Thoracic aorta (tissue), 2 donors: ENCODE measurements around the gene CACNA1E. TPM values are rescaled to one million over a fixed set of nuclear protein-coding genes. Genes with fewer than 3 reads are reported as not detected.

Experiments used
- ATAC-seq: fragments of 150-250 bp; one replicate; pipeline ENCODE4 v1.8.0; 2017; ENCODE audit warnings: low read depth; ENCODE audit not compliant: insufficient number of reproducible peaks, low FRiP score
- DNase-seq: peaks from one replicate; pipeline ENCODE4 v3.0.0-alpha.2; 2020; ENCODE audit warnings: low spot score
- H3K27ac ChIP-seq, 2 donors: fragments of 200-600 bp; sonication (generic); 1 replicate in 1 of 2; 2 replicates in 1 of 2; pipeline ENCODE4 v1.5.1; 2016; ENCODE audit warnings: mild to moderate bottlenecking in 2 of 2, moderate library complexity in 2 of 2
- H3K27me3 ChIP-seq: fragments of 200-600 bp; sonication (generic); replicated peaks from 2 replicates; pipeline ENCODE4 v1.6.0; 2016; ENCODE audit warnings: mild to moderate bottlenecking; ENCODE audit not compliant: insufficient read depth
- H3K36me3 ChIP-seq: fragments of 200-600 bp; sonication (generic); one replicate; pipeline ENCODE4 v1.5.1; 2016
- H3K4me1 ChIP-seq, 2 donors: fragments of 200-600 bp; sonication (generic); 1 replicate in 1 of 2; 2 replicates in 1 of 2; pipeline versions ENCODE4 v1.5.1 to v1.6.0; 2016; ENCODE audit warnings: low read depth in 2 of 2, mild to moderate bottlenecking in 1 of 2; ENCODE audit not compliant: control insufficient read depth in 1 of 2
- H3K4me3 ChIP-seq: fragments of 200-600 bp; sonication (generic); 2 replicates; pipeline ENCODE4 v1.5.1; 2016; ENCODE audit warnings: mild to moderate bottlenecking
- H3K9me3 ChIP-seq: fragments of 200-600 bp; sonication (generic); 2 replicates; pipeline ENCODE4 v1.5.1; 2016
- total RNA-seq, 2 donors: library from RNA; depleted of rRNA; stranded (reverse); fragments of >200 nt; gene quantifications; one replicate each; pipeline versions ENCODE4 v1.1.0 to v1.2.3, GENCODE V29; 2016
- TF ChIP-seq, protein P1 (sequence below): fragments of 200-600 bp; sonication (generic); IDR thresholded peaks from one replicate; pipeline ENCODE4 v1.5.1; 2019; ENCODE audit warnings: antibody characterized with exemption

CACNA1E gene
- total RNA-seq, 2 donors from 2014 or later: not detected

DNA sequence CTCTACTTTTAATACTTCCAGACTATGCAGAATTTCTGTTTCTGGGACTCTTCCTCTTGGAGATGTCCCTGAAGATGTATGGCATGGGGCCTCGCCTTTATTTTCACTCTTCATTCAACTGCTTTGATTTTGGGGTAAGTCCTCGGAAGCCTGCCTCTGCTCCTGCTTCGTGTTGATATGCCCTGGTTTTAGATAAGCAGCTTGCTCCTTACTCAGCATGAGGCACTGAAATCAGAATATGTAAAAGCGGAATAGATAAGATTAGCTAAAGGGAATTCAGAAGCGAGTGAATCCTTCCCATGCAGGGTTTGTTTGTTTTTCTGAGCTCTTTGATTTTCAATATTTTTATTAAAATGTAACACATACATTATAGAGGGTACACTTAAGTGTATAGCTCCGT lies 234.7 kb downstream of the CACNA1E start:
- Histone ChIP-seq H3K9me3 (no peaks in the 10 kb centered on the region), H3K36me3 (no peaks in the 10 kb centered on the region), H3K27me3 (no peaks in the 10 kb centered on the region), H3K4me3 (no peak overlapping the region), H3K27ac (no peak overlapping the region), H3K4me1 (no peaks in the 10 kb centered on the region)
- ATAC-seq: no peak
- TF ChIP-seq, protein P1, sequence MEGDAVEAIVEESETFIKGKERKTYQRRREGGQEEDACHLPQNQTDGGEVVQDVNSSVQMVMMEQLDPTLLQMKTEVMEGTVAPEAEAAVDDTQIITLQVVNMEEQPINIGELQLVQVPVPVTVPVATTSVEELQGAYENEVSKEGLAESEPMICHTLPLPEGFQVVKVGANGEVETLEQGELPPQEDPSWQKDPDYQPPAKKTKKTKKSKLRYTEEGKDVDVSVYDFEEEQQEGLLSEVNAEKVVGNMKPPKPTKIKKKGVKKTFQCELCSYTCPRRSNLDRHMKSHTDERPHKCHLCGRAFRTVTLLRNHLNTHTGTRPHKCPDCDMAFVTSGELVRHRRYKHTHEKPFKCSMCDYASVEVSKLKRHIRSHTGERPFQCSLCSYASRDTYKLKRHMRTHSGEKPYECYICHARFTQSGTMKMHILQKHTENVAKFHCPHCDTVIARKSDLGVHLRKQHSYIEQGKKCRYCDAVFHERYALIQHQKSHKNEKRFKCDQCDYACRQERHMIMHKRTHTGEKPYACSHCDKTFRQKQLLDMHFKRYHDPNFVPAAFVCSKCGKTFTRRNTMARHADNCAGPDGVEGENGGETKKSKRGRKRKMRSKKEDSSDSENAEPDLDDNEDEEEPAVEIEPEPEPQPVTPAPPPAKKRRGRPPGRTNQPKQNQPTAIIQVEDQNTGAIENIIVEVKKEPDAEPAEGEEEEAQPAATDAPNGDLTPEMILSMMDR: no peak
- DNase-seq: no peak

DNA sequence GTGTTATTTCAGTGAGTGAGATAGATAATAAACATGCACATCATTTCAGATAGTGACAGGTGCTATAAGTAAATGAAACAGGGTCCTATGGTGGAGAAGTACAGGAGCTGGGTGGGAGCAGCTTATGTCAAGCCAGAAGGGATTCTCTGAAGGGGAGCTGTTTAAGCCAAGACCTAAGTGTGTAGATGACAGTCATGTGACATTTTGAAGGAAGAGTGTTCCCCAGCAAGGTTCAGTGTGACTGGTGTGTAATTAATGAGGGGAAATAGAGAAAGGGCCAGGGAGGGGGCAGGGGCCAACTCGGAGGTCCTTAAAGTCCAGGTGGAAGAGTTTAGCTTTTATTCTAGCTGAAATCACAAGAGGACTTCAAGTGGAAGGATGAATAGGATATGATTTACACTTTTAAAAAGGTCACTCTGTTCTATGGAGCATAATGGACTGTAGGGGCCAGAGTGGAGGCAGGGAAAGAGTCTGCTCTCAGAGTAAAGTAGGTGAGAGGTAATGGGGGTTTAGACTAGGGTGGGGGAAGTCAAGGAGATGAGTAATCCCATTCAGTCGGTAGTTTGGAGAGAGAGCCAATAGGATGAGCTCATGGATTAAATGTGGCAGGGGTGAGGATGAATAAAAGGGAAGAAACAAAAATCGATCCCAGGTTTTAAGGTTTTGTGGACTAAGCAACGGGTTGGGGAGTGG lies 243.1 kb downstream of the CACNA1E start:
- no peak overlapping the region for H3K27ac ChIP-seq
- H3K36me3 ChIP-seq: no peaks in the 10 kb centered on the region
- no peaks in the 10 kb centered on the region for H3K27me3 ChIP-seq
- H3K9me3 ChIP-seq: no peaks in the 10 kb centered on the region
- no peaks in the 10 kb centered on the region for H3K4me1 ChIP-seq
- ATAC-seq (no peak), DNase-seq (no peak)
- TF ChIP-seq, protein P1: no peak
- no peak overlapping the region for H3K4me3 ChIP-seq

DNA sequence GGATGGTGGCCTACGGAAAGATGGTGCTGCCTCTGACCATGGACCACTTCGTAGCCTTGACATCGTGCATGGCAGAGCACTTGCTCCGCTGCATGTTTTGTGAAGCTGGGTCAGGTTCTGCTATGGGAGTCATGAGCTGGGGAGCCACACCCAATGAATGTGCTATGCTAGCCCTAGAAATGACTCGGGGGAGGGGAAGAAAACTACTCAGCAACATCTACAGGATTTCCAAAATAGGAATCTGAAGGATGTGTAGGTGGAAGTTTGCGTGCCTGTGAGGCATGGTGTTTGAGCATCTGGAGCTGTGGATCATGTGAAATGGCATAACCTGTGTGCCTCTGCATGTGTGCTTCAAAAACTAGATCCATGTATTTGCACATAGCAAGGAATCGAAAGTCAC lies 247.3 kb downstream of the CACNA1E start:
- TF ChIP-seq, protein P1: no peak

DNA sequence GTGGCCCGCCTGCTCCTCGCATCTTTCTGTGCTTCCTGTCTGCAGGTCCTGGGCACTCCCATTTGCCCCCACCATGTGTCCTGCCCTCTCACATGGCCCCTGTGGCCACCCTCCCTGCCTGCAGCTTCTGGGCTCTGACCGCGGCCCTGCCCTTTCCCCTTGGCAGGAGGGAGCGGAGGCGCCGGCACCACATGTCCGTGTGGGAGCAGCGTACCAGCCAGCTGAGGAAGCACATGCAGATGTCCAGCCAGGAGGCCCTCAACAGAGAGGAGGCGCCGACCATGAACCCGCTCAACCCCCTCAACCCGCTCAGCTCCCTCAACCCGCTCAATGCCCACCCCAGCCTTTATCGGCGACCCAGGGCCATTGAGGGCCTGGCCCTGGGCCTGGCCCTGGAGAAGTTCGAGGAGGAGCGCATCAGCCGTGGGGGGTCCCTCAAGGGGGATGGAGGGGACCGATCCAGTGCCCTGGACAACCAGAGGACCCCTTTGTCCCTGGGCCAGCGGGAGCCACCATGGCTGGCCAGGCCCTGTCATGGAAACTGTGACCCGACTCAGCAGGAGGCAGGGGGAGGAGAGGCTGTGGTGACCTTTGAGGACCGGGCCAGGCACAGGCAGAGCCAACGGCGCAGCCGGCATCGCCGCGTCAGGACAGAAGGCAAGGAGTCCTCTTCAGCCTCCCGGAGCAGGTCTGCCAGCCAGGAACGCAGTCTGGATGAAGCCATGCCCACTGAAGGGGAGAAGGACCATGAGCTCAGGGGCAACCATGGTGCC lies 249.1 kb downstream of the CACNA1E start:
- H3K27me3 ChIP-seq: no peaks in the 10 kb centered on the region
- ATAC-seq: no peak
- no peaks in the 10 kb centered on the region for H3K4me1 ChIP-seq
- no peak for DNase-seq
- no peak overlapping the region for H3K4me3 ChIP-seq
- TF ChIP-seq, protein P1: no peak
- no peaks in the 10 kb centered on the region for H3K36me3 ChIP-seq
- H3K9me3 ChIP-seq: no peaks in the 10 kb centered on the region
- H3K27ac ChIP-seq: no peak overlapping the region

More for the DNA sequence above, 247.3 kb downstream of the CACNA1E start:
- DNase-seq (no peak), ATAC-seq (no peak)
- H3K27ac ChIP-seq: no peak overlapping the region
- H3K4me1 ChIP-seq: no peaks in the 10 kb centered on the region
- H3K27me3 ChIP-seq: no peaks in the 10 kb centered on the region
- no peaks in the 10 kb centered on the region for H3K9me3 ChIP-seq
- no peak overlapping the region for H3K4me3 ChIP-seq
- no peaks in the 10 kb centered on the region for H3K36me3 ChIP-seq

DNA sequence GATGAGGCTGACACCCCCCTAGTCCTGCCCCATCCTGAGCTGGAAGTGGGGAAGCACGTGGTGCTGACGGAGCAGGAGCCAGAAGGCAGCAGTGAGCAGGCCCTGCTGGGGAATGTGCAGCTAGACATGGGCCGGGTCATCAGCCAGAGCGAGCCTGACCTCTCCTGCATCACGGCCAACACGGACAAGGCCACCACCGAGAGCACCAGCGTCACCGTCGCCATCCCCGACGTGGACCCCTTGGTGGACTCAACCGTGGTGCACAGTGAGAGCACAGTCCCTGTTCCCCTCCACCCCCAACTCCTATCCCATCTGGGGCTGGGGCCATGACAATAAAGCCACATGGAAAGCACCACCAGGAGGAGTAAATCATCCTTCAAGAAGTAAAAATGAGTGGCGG lies 250.2 kb downstream of the CACNA1E start:
- no peaks in the 10 kb centered on the region for H3K36me3 ChIP-seq
- ATAC-seq (no peak), DNase-seq (no peak)
- H3K4me1 ChIP-seq: no peaks in the 10 kb centered on the region
- no peak overlapping the region for H3K4me3 ChIP-seq
- TF ChIP-seq, protein P1: no peak
- H3K27ac ChIP-seq: no peak overlapping the region
- no peaks in the 10 kb centered on the region for H3K27me3 ChIP-seq
- no peaks in the 10 kb centered on the region for H3K9me3 ChIP-seq
